ENCODE data around the gene DLST.

DNA sequence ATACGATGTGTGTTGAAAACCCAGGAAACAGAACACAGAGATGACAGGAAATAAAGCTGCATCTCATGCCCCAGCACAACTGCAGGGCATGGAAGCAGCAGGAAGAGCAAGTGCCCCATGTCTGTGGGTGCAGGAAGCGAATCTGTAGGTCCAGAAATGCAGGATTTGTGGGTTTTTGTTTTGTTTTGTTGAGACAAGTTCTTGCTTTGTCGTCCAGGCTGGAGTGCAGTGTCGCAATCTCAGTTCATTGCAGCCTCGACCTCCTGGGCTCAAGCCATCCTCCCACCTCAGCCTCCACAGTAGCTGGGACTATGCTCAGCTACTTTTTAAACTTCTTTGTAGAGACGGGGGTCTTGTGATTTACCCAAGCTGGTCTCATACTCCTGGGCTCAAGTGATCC, 47.5 kb downstream of the DLST start:
- TF ChIP-seq CTCF (IDR thresholded peaks at IDR 0.05) (no peak), POLR2A (IDR thresholded peaks at IDR 0.05) (no peak)
